HG03442 (cell line): Measurements from ENCODE around the gene BRMS1.
"Not testable (repeated sequence)": the region's sequence is repeated elsewhere in the genome, so short reads cannot be mapped to it uniquely, and the experiment has no call there.

ENCODE experiments used
- ATAC-seq: cut with Tn5 transposase; IDR thresholded peaks from one replicate; pipeline ENCODE4 v1.9.1; 2021; ENCODE audit warnings: mild to moderate bottlenecking, moderate library complexity; ENCODE audit not compliant: unreplicated experiment

BRMS1 gene

GRCh38 chr11:66344550-66345315, at the start of gene BRMS1:
TSS of gene BRMS1 (minus strand) at chr11:66345104. CDS start at chr11:66342234, 2,870 bp downstream.
- peak; percentile 67 for ATAC-seq

- ATAC-seq, result no peak
Measured at GRCh38 chr11:66393954-66394353, 49.0 kb upstream of the BRMS1 start.

GRCh38 chr11:66391322-66391721, 46.4 kb upstream of the BRMS1 start:
- ATAC-seq, result no peak

- ATAC-seq, result no peak
Measured at GRCh38 chr11:66388780-66389386, 44.0 kb upstream of the BRMS1 start.

GRCh38 chr11:66386171-66387069, 41.5 kb upstream of the BRMS1 start:
- no peak for ATAC-seq

GRCh38 chr11:66384316-66384715, 39.4 kb upstream of the BRMS1 start:
- ATAC-seq, result not testable (repeated sequence)

- ATAC-seq, result not testable (repeated sequence)
Measured at GRCh38 chr11:66380264-66380663, 35.4 kb upstream of the BRMS1 start.

- ATAC-seq, result not testable (repeated sequence)
Measured at GRCh38 chr11:66373690-66374287, 28.9 kb upstream of the BRMS1 start.

GRCh38 chr11:66373265-66373664, 28.4 kb upstream of the BRMS1 start:
- ATAC-seq, result no peak

- peak; percentile 57 for ATAC-seq
Measured at GRCh38 chr11:66371627-66372415, 26.9 kb upstream of the BRMS1 start, which contains the start of gene SLC29A2. TSS of gene SLC29A2 (minus strand) at chr11:66371760. CDS start at chr11:66371591, 169 bp downstream.

GRCh38 chr11:66369073-66369894, 24.4 kb upstream of the BRMS1 start:
- ATAC-seq, result no peak

GRCh38 chr11:66368484-66368883, 23.6 kb upstream of the BRMS1 start:
- no peak for ATAC-seq

GRCh38 chr11:66367561-66368312, 22.8 kb upstream of the BRMS1 start:
- ATAC-seq, result no peak

- no peak for ATAC-seq
Measured at GRCh38 chr11:66366844-66367477, 22.1 kb upstream of the BRMS1 start.

- ATAC-seq, result no peak
Measured at GRCh38 chr11:66365711-66366619, 21.1 kb upstream of the BRMS1 start.

GRCh38 chr11:66365166-66365565, 20.3 kb upstream of the BRMS1 start:
- ATAC-seq, result no peak
